BLaER1 (cell line): ENCODE results near the gene KL.

Source experiments
- H3K27ac ChIP-seq: shearing (Covaris generic); formaldehyde crosslinking; 2 replicates; pipeline ENCODE4 v1.8.1; 2022
- H3K27me3 ChIP-seq: shearing (Covaris generic); formaldehyde crosslinking; 2 replicates; pipeline ENCODE4 v1.8.1; 2022
- H3K36me3 ChIP-seq: shearing (Covaris generic); formaldehyde crosslinking; 2 replicates; pipeline ENCODE4 v1.8.1; 2022
- H3K4me1 ChIP-seq: shearing (Covaris generic); formaldehyde crosslinking; 2 replicates; pipeline ENCODE4 v1.8.1; 2022
- H3K4me2 ChIP-seq: shearing (Covaris generic); formaldehyde crosslinking; 2 replicates; pipeline ENCODE4 v1.8.1; 2022
- H3K4me3 ChIP-seq: shearing (Covaris generic); formaldehyde crosslinking; 2 replicates; pipeline ENCODE4 v1.8.1; 2022
- H3K9ac ChIP-seq: shearing (Covaris generic); formaldehyde crosslinking; 2 replicates; pipeline ENCODE4 v1.8.1; 2022
- H3K9me3 ChIP-seq: shearing (Covaris generic); formaldehyde crosslinking; 2 replicates; pipeline ENCODE4 v1.8.1; 2022
- H4K20me1 ChIP-seq: shearing (Covaris generic); formaldehyde crosslinking; 2 replicates; pipeline ENCODE4 v1.8.1; 2022
- Cebpa-rat ChIP-seq: shearing (Covaris generic); IDR thresholded peaks from 2 replicates; pipeline ENCODE4 v1.8.1; 2022

Gene KL

DNA sequence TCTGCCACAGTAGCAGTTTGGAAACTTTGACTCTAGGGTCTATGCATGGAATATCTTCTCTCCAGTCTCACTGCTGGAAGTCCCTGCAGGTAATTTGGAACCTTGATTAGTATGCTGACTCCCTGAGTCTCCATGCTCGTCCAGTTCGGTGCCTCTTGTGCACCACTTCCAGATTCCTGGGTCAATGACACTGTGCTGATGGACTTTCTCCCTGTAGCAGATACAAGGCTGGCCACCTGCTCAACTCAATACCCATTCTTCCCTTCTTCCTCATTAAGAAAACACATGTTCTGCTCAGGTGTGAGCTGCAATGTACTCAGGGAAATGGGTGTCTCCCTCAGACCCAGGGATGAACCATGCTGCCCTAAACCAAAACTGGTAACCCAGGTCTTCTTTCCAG lies 99.1 kb downstream of the KL start:
- no peak for TF ChIP-seq Cebpa-rat
- Histone ChIP-seq H3K27ac (no peak overlapping the region), H3K4me2 (no peak overlapping the region), H3K9me3 (no peaks in the 10 kb centered on the region), H3K4me3 (no peak overlapping the region), H4K20me1 (no peaks in the 10 kb centered on the region), H3K36me3 (no peaks in the 10 kb centered on the region), H3K9ac (no peak overlapping the region), H3K4me1 (peaks cover 7% of the 10 kb centered on the region; the same call in 1 of the 2 replicates), H3K27me3 (no peaks in the 10 kb centered on the region)
